HS-5 (cell line): ENCODE measurements around the gene HPCA.

Experiments
- DNase-seq: peaks from one replicate; pipeline ENCODE4 v3.0.0-alpha.2; 2012; ENCODE audit warnings: low read depth

Gene HPCA

DNA sequence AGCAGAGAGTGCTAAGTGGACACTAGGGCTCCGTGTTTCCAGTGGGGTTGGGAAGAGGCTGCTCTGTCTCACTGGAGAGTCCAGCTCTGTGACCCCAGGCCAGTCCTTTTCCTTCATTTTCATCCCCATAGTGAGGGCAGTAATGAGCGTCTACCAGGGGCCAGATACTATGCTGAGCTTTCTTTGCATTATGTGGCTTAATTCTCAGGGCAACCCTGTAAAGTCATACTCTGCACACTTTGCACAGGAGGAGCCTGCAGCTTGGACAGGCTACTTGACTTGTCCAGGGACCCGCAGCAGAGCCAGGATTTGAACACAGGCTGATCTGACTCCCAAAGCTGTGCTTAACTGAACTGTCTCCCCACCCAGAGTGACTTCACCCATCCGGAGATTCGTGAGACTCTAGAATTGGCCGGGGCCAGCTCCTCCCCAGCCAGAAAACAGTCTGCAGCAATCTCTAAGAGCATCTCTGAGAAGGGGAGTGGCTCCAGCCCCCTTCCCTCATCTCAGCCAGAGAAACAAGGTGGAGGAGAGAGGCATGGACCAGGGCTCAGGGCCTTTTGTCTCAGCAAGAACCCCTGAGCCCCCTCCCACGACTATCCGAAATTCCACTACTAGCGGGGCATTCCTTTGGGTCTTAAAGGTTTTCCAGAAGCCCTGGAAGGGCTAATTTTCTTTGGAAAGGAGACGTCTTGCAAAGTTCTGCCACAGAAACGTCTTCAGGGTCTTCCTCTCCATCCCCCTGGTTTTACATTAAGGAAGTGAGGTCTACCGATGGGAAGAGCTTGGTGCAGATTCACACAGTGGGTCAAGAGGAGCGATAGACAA is 14.7 kb upstream of the HPCA start:
- no peak for DNase-seq

DNA sequence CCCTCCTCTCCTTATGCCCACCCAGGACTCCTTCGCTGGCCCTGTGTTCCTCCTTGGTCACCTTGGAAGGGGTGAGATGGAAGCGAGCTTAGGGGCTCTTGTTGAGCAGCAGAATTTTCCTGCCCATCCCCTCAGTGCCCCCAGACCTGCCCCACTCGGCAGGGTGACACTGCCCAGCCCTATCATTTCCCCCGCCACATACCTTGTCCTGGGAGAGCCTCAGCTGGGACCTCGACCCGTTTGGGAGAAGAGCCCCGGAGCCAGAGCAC is 14.2 kb upstream of the HPCA start:
- DNase-seq = no peak

DNA sequence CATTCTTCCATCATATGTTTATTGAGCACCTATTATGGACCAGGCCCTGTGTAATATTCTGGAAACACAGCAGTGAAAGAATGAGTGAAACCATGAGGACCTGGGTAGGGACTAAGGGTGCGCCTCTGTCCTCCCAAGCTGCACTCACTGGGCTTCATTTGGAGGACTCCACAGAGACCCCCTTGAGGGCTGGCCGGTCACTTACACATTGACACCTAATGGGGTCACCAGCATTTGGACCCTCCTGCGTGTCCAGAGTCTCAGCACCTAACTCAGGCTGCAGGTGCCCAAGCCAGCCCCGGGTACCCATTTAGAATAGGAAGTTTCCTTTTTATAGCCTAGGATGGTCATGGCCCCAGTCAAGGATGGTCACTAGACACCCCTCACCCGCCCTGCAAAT is 12.8 kb upstream of the HPCA start:
- no peak for DNase-seq

DNA sequence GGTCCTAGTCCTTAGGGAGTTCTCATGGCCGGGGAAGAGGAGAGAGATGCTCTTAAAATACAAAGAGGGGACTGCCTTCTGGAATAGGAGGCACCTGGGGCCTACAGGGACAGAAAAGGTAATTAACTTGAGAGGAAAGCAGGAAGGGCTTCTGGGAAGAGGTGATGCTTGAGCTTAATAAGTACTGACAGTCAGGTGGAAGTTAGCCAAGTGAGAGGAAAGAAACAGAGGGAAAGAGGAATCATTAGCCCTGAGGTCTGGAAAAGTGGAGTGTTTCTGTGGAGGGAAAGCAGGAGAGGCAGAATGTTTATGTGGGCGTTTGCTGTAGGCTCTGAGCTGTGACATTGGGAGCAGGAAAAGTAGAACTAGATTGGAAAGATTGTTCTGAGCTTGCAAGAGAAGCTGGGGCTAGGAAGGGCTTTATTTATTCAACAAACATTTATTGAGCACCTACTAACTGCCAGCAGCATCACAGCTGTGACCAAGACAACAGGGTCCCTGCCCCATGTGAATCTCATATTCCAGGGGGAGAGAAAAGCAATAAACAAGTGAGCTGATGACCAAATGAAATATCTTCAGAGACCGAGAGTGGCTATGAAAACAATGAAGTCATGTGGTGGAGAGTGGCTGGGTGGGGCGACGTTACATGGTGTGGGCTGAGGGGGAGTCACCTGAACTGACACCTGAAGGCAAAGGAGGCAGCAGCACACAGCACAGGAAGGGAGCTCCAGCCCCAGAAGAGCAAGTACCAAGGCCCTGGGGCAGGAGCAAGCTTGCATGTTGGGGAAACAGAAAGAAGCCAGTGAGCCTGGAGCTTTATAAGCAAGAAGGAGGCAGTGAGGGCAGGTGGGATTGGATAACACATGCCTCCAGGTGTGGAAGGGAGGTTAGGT is 11.2 kb upstream of the HPCA start:
- DNase-seq = no peak

DNA sequence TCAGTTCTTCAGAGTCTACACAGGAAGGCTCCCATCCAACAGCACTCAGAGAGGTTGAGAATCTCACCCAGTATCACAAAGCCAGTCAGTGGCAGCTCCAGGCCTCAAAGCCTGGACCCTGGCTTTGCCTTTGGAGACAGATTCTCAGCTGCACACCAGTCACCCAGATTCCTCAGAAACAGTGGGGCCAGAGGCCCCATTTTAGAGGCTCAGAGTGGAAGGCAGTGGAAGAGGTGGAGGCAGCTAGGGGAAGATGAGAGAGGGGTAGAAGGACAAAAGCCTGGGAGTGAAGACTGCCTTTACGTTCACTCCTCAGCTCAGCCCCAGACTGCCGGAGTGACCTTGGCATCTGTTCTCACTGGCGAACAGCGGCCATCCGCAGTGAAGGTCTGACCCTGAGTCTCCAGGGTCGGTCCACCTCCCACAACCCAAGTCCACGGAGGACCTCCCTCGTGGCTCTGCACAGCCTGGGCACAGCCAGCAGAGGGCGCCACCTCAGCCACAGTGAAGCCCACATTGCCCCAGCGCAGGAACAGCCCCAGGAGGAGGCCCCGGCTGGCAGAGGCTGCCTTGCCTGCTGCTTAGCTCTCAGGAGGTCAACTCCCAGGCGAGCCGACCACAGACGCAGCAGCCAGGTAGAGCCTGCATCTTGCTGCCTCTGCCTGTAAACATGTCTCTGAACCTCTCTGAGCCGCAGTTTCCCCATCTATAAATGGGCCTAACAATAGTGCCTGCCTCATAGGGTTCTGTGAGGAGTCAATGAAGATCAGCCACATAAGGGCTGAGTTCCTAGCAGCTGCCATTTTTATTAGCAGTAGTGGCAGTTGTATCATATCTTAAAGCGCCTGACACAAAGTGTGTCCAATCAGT is 9.7 kb upstream of the HPCA start:
- no peak for DNase-seq

DNA sequence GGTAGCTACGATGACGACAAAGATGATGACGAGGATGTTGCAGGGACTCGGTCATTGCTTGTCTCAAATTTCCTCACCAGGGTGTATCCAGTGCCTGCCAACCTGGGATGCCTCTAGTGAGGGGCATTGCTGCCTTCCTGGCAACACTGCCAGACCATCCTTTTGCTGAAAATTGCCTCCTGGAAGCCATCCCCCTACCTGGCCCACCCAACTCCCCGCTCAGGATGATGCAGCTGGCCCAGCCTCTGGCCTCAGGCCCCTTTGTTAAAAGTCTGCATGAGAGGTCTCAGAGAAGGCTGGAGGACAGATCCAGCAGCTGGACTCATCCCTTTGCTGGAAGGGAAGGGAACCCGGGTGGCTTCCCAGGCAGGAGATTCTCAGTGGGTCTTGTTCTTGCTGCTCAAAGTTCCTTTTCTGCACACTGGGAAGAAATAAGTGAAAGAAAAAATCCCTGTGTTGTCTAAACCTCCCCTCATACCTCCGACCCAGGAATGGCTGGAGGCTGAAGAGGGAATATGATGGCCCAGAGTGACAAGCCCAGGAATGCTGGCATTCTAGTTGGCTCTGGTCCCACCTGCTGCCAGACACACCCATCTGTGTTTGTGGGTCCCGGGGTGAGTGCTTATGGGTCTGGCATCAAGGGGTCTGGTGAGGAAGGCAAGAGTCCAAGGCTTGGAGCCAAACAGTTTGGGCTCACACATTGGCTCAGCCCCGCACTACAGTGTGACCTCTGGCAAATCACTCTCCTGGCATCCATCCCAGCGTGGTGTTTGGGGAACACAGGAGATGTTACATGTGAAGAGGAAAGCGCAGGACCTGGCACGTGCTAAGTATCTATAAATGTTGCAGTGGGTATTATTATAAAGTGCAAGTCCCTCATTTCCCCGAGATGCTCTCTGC is 8.8 kb upstream of the HPCA start:
- DNase-seq = no peak

DNA sequence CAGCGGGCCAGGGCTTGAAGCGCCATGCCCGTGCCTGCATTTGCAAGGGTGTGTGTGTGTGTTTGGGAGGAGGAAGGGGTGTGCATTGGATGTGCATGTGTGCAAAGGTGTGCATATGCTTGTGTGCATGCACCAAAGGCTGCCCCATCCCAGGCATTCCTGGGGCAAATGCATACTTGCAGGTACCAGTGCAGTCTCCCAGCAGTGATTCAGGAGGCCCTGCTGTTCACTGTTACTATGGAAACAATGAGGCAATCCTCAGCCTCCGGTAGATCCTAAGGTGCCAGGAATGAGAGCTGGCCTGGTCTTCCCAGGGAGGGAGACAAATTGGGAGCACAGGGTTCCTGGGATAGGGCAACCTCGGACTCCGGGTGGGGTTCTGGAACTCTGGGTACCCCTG is 8.1 kb upstream of the HPCA start:
- DNase-seq = no peak

DNA sequence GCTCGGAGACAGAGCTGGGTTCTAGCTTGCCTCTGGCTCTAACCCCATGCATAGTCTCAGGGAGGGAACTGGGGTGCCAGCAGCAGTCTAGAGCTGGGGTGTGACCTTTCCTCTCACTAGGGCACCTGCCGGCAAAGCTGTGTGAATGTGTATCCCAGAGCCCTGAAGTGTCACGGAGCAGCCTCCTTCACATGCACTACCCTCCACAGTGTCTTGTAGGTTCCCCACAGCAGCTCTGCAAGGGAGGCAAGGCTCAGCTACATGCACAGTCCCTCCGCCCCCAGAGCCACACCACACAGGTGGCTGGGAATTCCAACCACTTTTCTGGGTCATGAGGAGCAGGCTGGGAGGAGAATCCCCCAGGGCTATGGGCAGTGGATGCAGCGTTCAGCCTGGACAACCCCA is 7.7 kb upstream of the HPCA start:
- DNase-seq = no peak

DNA sequence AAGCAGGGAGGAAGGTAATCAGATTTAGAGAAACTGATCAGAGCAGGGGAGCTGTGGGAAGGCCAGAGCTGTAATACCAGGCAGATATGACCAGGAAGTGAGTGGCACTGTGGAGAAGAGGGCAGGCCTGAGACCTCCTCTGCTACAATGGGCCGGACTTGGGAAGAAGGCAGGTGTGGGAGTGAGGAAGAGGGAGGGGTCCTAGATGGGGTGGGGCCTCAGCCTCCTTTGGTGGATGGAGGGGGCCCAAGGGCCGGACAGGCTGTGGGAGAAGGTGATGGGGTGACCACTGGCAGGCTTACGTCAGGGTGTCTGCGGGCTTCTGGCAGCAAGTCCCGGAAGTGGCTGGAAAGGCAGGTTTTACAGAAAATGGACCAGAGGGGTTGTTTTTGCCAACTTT is 5.0 kb upstream of the HPCA start:
- no peak for DNase-seq

DNA sequence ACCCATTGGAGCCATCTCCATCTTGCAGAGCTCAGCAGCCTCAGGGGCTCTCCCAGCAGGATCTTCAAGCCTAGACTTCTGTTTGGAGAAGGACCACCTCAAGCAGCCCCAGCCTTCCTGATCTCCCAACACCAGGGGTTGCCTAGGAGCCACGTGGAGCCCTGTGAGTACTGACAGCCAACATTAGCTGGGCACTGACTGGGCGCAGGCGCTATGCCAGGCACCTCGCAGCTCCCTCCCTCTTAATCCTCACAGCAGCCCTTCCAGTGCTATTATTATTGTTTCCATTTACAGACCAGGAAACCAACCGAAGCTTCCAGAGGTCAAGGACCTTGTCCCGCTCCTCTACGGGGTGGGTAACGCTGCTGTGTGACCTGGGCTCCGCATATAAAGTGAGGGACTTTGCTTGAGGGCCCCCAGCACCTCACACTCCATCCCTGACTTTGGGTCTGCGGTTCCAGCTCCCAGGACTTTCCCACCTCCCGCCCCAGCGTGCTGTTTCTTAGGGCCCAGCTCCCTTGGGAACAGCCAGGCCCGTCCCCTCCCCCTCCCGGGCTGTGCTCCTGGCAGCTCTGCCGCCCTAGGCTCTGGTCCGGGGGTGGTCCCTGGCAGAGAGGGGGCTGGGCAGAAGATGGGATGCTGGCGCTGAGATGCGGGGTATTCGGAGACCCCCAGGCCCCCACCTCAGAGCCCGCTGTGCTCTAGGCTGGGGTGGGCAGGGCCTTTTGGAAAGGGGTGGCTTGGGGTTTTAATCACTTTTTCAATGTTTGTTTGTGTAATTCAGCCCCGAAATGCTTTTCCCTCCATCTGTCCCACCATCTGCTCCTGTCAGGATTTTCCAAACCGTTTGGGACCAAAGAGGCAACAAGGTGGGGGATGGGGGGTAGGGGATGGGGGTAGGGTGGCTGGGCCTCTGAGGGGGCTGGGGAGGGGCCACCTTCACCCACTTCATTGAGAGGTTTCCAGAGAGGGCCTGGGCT is 4.1 kb upstream of the HPCA start:
- no peak for DNase-seq

DNA sequence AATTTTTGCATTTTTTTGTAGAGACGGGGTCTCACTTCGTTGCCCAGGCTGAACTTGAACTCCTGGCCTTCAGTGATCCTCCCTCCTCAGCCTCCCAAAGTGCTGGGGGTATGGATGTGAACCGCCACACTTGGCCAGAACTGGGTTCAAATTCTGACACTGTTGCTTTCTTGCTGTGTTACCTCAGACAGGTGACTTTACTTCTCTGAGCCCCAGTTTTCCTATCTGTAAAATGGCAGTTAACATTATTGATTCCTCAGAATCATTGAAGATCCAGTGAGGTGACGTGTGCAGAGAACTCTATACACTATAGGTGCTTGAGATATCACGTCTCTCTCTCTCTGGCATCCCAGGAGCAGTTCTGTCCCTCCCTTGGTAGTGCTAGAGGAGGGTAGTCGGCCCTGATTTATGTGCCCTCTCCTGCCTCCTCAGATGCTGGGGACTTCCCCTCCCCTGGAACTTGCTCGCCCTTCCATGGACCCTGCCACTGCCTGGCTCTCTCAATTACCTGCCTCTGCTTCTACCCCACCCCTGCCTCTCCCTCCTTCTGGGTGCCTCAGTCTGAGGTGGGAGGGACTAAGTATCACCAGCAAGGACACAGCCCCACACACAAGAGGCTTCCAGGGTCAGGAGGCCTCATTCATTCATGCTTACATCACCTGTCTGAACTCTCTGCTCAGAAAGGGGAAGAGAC is 2.8 kb upstream of the HPCA start:
- DNase-seq = no peak

DNA sequence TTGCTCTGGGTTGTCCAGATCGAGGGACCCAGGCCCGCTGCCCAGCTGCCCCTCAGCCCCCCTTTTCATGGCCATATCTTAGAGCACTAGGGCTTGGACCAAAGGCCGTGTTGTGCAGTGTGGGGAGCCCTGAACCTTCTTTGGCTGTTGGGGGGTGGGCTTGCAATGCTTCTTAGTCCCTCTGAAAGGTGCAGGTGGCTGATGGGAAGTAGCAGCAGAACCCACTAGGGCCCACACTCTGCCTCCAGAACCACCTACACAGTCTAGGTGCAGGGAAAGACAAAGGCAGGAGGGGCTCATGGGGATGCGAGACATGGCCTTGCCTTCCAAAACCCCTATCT is 2.3 kb upstream of the HPCA start:
- no peak for DNase-seq

DNA sequence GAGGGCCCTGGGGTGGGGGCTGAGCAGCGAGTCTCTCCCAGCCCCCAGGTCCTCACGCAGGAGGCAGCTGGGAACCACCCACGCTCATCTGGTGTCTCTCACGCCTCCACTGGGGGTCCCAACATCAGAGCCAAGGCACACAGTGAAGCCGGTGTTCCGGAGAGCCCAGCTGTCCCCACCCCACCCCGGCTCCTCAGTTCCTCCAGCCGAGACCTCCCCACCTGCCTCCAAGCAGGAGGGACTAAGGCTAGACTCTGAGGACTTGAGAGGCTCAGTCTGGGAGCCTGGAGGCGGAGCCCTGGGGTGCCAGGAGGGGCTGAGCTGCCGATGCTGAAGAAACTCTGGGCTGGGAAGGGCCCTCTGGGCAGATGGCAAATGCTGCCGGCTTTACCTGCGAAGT is 1.6 kb upstream of the HPCA start:
- no peak for DNase-seq

DNA sequence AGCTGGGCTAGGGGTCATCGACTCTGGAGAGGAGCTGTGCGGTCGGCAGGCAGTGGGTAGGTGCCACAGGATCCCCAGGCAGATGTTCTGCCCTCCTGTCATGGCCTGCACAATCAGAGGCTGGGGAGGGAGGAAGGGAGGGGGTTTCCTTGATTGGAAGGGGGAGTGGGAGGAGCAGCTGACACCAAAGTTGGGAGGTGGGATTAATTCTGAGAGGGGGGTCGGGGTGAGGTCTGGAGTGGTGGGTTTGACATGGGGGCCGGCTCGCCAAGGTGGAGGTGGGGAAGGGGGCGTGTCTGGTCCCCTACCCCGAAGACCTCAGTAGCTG is 651 bp upstream of the HPCA start:
- DNase-seq = no peak

DNA sequence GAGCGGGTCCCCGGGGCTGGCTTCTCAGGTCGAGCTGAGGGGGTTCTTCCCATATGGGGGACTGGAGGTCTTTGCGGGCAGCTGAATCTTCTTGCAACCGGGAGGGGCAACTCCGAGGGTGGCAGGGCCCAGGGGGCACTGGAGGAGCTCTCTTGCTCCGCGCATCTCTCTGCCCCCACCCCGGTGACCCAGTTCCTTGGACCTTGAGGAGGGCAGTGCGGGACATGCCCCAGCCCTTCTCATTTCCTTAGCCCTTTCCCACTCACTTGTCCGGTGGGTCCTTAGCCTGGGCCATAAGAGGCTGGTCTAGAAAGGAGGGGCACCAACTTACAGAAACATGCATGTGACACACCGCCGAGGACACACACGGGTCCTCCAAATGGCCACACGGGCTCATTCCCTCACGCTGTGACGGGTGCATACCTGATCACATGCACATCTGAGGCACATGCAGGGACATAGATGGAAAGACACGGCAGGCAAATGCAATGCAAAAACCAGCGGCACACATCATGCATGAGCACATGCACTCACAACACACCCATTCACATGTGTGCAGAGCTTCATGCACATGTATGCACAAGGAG is 630 bp downstream of the HPCA start:
- DNase-seq = no peak

DNA sequence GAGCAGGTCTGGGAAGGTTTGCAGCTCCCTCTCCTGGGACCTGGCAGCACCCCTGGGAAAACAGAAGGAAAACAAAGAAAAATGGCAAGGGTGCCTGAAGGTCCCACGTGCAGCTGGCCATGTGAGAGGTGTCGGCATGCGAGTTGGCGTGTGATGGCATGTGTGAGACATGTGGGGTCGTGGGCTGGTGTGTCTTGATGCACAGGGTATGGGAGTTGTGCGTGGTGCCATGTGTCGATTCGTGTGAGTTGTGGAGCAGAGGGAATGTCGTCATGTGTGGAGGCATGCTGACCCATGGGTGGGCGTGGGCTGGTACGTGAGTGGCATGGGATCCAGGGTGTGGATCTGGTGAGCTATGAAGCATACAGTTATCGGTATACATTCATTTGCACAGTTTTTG is 1.3 kb downstream of the HPCA start:
- no peak for DNase-seq

DNA sequence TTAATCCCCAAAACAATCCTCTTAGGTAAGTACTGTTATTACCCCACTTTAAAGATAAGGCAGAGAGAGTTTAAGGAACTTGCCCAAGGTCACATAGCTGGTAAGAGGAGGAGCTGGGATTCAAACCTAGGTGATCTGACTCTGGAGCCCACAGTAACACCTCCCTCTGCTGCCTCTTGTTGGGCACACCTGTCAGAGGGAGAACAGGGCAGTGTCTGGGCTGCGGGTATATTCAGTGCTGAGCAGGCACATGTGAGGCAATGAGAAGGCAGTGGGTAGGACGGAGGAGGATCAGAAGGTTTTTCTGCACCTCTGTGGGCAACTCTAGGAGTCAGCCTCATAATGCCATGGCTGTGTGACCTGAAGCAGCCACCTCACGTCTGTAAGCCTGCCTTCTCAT is 1.8 kb downstream of the HPCA start:
- DNase-seq = no peak

DNA sequence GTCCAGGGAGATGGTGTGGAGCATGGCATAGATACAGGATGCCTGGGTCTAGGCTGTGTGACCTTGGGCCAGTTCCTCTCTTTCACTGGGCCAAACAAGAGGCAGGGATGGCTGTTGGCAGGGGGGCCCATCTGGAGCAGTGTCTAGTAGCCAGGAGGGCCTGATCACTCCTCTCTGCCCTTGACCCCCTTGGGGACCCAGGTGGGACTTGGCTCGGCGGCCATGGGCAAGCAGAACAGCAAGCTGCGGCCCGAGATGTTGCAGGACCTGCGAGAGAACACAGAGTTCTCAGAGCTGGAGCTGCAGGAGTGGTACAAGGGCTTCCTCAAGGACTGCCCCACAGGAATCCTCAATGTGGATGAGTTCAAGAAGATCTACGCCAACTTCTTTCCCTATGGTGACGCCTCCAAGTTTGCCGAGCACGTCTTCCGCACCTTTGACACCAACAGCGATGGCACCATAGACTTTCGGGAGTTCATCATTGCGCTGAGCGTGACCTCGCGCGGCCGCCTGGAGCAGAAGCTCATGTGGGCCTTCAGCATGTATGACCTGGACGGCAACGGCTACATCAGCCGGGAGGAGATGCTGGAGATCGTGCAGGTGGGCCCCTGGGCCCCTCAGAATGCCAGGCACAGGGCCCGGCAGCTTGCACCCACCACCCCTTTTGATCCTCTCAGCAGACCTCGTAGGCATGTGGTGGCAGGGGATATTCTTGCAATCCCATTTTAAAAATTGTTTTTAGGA is 2.6 kb downstream of the HPCA start:
- no peak for DNase-seq

DNA sequence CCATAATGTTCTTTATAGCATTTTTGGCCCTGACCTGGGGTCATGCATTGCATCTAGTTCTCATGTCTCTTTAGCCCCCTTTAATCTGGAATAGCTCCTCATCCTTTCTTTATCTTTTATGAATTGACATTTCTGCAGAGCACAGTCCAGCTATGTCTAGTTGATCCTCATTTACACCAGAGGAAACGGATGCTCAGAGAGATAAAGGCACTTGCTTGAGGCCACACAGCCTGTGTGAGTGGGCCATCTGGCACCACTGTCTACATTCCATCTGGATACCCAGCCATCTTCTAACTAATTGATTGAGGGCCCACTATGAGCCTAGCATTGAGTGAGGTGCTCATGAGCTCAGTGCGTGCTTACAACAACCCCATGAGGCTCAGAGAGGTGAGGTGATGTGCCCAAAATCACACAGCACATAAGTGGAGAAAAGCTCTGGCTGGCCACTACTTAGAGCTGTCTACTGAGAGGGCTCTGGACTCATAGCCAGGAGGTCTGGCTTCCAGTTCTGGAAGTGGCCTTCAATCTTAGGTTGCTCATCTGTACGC is 3.5 kb downstream of the HPCA start:
- no peak for DNase-seq
